Stimulated activated CD8-positive, alpha-beta memory T cell treated with anti-CD3 and anti-CD28 coated beads, Interleukin-4, amount 100 ng/mL, for 48 hours (primary cell): ENCODE measurements around the gene ZNF584.
A peak's percentile ranks its signal among the peaks of the same experiment; 100 is the strongest.
"Not testable (repeated sequence)": the region's sequence is repeated elsewhere in the genome, so short reads cannot be mapped to it uniquely, and the experiment has no call there.

Experiments used
- DNase-seq: peaks from one replicate; pipeline ENCODE4 v3.0.0-alpha.2; 2020

Gene ZNF584

DNA sequence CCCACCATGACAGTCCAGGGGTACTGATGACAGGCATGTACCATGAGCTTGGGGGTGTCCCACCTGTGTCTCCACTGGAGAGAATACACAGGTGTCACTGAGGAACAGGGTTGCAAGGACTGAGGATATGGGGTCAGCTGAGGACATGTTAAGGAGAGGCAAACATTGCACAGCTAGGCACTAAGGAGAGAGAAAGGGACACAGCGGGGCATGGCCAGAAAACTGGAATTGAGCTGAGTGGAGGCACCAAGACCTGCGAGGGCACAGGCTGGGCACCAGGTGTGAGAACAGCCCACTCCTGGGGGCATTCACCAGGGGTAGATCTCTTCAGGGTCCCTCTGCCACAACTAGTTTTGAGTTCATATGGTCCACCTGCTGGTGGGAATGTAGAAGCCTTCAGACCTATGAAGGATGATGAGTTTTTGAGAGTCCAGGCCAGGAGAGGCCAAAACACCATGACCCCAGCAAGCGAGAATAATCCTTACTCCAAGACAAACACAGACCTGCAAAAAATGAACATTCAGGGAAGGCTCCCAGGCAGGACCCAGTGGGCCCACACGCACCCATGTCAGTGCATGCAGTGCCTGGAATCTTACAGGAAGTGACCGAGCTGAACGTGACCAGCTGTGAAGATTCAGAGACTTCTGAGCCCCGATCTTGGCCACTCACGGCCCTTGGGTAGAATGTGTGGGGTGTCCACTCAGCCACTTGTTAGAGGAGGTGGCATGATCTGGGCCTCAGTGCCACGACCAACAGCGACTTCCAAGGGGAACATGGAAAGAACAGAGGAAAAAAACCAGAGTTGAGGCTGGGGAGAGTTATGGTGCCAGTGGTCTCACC is 1.4 kb upstream of the ZNF584 start:
- DNase-seq, result no peak

DNA sequence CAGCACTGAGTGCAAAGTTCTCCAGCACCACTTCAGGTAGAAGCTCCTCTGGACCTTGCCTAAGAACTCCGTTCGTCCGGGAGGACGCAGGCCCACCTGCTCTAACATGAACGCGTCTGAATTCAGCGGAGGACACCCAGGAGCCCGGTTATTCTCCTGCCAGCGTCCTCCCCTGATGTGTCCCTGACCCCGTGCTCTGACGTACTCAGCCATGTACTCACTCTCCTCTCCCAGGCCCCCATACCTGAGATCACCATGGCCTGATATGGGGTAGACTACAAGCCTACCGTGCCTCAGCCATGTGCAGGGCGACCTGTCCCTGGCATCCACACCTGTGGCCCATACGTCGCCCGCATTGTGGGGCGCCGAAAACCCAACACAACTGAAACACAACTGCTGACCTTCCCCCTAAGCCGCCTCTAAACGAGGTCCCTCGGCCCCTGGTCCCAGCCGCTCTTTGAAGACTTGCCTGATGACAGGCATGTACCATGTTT is 744 bp upstream of the ZNF584 start:
- peak; percentile 36 for DNase-seq

DNA sequence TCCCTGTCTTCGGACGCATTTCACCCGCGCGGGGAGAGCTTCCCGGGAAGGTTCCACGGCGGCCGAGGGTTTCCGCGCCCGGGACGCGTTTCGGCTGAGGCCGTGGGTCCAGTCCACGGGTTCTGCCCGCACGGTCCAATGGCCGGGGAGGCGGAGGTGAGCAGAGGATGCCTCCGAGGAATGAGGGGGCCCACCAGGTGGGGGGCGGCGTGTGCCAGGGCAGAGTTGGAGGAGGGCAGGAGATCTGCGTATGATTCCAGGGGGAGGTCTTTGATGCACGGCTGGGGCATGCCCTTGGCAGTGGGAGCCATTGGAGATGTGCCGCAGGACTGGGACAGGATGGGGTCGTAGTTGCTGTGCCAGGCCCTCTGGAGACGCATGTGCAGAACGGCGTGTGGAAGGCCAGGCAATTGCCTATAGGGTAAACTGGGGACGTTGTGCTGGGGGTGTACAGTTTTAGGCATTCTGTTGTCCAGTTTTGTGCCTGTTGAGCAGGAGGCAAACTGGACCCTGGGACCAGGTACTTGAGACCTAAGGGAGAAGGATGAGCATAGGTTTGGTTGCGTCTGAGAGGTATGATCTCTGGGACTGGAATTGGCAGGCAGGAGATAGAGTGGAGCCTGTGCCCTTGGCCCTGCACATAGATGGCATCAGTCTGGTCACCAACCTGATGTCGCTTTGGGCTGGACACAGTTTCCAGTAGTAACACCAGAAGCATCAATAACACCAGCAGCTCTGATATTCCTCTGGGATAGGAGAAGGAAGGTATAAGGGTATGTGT is 751 bp downstream of the ZNF584 start:
- peak; percentile 61 for DNase-seq

DNA sequence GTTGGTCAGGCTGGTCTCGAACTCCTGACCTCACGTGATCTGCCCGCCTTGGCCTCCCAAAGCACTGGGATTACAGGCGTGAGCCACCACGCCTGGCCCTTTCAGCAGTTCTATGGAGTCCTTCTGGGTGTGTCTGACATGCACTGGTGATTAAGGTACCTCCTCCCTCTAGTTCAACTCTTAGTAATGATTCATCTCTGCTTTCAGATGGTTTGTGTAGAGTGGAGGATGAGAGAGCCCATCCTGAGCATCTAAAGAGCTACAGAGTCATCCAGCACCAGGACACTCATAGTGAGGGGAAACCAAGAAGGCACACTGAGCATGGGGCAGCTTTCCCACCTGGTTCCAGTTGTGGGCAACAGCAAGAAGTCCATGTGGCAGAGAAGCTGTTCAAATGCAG is 8.2 kb downstream of the ZNF584 start:
- DNase-seq, result no peak

DNA sequence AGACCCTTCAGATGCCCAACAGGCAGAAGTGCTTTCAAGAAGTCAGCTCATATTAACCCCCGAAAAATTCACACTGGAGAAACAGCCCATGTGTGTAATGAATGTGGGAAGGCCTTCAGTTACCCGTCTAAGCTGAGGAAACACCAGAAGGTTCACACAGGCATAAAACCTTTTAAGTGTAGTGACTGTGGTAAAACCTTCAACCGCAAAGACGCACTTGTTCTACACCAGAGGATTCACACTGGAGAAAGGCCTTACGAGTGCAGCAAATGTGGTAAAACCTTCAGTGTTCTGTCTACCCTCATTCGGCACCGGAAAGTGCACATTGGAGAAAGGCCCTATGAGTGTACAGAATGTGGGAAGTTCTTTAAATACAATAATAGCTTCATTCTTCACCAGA is 8.6 kb downstream of the ZNF584 start:
- DNase-seq, result no peak

DNA sequence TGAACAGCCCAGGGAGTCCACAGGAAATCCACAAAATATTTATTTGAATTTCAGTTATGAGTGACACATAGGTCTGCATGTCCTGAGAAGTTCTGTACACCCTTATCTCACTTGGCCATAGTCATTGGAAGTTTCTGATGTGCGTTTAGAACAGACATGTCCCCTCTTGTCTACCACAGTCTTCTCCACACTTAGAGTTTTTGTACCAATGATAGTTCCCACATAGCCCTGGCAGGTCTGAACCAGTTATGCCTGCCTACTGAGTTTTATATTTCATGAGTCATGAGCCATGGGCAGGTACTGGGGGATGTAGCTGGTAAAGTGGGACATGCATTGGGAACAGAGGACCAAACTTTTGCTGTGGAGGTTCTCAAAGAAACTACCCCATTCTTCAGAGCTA is 20.2 kb downstream of the ZNF584 start:
- DNase-seq, result no peak

DNA sequence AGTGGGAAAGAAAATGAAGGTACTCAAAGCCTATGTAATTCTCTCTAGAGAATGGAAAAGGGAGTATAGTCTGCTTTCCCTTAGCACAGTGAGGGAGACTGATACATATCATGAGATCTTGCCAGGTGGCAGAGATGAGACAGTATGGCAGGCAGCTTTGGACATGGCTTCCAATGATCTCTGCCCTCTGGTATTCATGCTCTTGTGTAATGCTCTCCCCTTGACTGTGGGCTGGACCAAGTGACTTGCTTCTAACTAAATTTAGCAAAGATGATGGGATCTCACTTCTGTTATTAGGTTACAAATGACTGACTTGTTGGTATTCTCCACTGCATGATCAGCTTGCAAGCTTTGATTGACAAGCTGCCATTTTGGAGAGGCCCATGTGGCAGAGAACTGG is 21.3 kb downstream of the ZNF584 start:
- no peak for DNase-seq

DNA sequence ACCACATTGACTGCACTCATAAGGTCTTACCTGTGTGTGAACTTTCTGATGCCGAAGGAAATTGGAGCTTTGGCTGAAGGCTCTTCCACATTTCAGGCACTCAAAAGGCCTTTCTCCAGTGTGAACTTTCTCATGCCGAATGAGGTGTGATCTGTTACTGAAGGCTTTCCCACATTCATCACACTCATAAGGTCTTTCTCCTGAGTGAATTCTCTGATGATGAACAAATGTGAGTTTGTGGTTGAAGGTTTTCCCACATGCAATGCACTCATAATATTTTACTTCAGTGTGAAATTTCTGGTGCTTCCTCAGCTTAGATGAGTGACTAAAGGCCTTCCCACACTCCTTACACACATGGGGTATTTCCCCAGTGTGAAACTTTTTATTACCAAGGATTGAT is 25.8 kb downstream of the ZNF584 start:
- DNase-seq, result no peak

DNA sequence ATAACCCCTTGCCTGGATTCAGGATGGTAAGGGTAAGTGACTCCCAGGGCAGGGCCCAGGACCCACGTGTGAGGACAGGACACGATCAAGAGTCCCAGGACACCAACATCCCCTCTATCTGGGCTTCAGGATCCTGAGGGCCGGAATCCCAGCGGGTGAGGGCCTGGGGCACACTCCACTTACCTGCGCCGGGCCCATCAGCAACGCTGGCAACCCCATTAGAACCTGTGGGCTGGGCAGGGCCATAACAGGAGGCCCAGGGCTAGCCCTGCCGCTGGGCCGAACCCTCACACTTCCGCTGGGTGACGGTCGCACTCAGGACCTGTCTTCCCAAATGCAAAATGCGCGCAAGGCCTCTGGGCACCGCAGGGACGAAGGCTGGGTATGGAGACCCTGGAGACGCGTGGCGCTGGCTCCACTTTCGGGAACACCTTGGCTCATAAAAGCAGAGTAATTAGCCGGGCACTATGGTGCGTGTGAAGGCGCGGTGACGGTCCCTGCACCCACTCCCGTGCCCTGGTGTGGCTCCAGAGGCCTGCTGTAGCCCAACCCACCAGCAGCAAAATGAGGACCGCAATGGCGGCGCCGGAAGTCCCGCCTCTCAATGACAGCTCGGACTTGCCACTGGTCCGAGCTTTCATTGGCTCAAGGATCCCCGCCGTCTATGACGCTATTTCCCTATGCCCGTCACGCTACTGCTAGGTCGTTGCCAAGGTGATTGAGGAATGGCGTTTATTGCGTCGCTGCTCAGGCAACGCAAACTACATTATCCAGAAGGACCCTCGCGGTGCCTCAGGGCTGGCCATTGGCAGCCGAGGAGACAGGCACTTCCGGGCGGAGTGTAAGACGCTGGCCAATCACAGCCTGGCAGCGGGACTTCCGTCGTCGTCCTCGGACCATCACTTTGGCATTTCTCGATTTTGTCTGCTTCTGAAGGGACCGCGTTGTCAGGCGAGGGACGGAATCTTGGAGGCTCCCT is 31.4 kb downstream of the ZNF584 start, which contains the start of gene ZNF132:
TSS of gene ZNF132 (minus strand) at position 578 of the 979 bp plus-strand sequence. CDS start at position 246, 332 bp downstream.
- DNase-seq, result peak; percentile 94

DNA sequence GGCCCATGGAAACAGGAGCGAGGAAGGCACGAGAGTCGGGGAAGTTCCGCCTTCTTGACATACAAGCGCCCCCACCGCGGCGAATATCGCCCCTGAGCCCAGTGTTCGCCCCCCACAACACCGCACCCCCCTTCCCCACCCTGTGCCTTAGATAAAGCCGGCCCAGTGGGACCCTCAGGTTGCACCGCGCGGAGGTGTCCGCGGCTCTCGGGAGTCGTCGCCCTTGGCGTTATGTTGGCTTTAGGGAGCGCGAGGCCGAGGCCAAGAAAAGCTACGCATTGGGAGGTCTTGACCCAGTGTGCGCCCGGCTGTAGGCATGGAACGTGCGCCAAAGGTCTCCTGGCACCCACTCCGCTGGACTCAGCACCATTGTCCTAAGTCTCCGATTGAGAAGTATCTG is 32.1 kb downstream of the ZNF584 start:
- DNase-seq, result no peak

DNA sequence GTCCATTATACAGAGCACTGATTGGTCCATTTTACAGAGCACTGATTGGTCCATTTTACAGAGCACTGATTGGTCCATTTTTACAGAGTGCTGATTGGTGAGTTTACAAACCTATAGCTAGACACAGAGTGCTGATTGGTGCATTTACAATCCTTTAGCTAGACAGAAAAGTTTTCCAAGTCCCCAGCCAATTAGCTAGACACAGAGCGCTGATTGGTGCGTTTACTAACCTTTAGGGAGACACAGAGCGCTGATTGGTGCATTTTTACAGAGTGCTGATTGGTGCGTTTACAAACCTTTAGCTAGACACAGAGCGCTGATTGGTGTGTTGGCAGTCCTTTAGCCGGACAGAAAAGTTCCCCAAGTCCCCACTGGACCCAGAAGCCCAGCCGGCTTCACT is 34.5 kb downstream of the ZNF584 start:
- DNase-seq, result not testable (repeated sequence)

DNA sequence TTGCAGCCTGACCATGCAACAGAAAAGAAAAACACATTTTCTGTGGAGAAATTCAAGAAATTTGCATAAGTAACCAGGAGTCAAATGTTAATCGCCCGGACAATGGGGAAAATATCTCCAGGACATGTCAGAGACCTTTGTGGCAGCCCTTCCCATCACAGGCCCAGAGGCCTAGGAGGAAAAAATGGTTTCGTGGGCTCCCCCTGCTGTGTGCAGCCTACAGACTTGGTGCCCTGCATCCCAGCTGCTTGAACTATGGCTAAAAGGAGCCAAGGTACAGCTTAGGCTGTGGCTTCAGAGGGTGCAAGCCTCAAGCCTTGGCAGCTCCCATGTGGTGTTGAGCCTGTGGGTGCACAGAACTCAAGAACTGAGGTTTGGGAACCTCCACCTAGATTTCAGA is 40.4 kb downstream of the ZNF584 start:
- DNase-seq, result not testable (repeated sequence)

DNA sequence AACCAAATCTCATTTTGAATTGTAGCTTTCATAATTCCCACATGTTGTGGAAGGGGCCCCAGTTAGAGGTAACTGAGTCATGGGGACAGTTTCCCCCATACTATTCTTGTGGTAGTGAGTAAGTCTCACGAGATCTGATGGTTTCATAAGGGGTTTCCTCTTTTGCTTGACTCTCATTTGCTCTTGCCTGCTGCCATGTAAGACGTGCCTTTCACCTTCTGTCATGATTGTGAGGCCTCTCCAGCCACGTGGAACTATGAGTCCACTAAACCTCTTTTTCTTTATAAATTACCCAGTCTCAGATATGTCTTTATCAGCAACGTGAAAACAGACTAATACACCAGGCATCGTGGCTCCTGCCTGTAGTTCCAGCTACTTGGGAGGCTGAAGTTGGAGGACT is 41.5 kb downstream of the ZNF584 start:
- DNase-seq, result not testable (repeated sequence)

DNA sequence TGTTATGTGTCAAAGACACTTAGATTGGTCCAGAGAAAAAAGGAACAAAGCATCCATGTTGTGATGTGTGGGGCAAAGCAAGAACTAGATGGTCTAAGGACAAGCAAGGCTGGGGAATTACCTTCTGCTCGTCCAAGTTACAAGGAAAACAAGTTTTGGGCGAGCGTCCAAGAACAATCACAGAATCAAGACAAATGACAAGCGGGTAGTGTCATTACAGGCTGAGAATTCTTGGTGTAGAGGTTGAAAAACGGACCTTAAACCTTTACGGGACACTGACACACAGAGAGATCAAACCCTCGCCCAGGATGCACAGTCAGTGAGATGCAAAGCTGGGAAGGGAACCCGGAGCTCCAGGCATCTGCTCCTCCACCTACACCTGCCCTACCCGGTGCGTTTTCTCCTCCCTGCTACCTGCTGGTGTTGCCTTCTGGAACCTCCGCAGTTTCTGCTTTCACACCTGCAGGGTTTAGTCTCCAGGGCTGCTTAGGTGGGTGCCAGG is 42.5 kb downstream of the ZNF584 start:
- no peak for DNase-seq

DNA sequence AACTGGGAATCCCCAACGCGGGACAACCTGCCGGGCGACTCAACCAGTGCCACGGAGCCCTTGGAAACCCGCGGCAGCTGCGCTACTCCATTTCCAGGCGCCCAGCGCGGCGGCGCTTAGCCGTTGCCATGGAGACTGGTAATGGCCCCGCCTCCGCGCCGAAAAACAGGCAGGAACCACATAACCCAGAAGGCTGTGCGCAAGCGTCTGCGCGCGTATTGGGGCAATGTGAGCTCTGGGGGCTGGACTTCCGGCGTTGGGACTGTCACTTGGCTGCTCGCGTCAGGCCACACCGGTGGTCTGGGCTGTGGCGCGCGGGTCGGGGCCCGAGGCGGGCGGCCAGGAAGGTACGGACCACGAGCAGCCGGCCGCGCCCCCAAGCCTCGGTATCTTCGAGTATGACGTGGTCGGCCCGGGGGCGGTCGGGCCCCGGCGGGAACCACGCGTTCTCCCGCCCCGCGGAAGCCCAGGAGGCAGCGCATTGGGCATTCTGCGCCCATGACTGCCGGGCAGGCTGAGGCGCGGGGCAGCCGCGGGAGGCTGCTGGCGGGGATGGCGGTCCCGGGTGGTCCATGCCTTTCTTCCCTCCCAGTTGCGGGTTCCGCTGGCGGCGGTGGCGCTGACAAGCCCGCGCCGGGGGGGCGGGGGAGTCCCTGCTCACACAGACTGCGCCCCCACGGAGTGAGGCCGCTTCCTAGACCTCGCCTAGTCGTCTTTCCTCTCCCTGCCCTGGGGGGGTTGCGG is 43.1 kb downstream of the ZNF584 start, which contains the start of gene ZNF324B:
TSS of gene ZNF324B (plus strand) at position 265 of the 744 bp plus-strand sequence. CDS start 2,080 bp downstream, outside the sequence.
- DNase-seq, result peak; percentile 97

DNA sequence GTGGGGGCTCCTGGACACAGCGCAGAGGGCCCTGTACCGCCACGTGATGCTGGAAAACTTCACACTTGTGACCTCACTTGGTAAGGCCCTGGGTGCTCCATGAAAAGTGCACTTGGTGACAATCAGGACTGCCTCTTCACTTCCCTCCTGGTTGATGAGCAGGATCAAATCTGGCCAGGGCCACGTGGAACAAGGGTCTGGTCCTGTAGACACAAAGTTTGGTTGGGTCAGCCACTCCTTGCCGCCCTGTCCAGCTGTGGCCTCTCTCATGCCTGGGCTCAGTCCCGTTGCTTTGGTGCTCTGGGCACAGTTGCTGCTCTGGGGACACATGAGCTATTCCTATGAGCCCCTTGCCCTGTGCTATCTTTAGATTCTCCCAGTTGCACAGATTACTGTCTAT is 45.3 kb downstream of the ZNF584 start:
- no peak for DNase-seq

DNA sequence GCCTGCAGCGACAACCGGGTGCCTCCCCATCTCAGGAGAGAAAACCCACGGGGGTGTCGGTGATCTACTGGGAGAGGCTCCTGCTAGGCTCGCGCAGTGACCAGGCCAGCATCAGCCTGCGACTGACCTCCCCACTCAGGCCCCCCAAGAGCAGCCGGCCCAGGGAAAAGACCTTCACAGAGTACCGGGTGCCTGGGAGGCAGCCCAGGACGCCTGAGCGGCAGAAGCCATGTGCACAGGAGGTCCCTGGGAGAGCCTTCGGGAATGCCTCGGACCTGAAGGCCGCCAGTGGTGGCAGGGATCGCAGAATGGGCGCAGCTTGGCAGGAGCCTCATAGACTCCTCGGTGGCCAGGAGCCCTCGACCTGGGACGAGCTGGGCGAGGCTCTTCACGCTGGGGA is 46.9 kb downstream of the ZNF584 start:
- DNase-seq, result no peak

DNA sequence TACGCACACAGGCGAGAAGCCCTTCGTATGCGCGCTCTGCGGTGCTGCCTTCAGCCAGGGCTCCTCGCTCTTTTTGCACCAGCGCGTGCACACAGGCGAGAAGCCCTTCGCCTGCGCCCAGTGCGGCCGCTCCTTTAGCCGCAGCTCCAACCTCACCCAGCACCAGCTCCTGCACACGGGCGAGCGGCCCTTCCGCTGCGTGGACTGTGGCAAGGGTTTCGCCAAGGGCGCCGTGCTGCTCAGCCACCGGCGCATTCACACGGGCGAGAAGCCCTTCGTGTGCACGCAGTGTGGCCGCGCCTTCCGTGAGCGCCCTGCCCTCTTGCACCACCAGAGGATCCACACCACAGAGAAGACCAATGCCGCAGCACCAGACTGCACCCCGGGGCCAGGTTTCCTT is 47.7 kb downstream of the ZNF584 start:
- DNase-seq, result no peak

DNA sequence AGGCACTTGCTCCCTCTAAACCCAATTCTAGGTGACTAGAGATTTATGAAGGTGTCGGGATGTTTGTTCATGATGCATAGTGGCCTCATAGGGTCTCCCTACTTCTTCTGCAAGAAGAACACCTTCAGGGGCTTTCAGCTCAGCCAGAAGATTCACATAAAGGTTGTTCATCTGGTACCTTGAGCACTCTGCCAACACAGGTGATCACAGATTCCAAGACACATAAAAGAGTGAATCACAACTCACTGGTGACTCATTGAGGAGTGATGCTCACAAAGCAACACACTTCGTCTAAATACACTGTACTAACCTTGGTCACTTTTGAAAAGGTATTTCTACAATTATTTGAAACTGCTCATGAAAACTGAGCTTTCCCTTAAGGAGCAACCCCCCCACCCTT is 51.6 kb downstream of the ZNF584 start:
- no peak for DNase-seq

DNA sequence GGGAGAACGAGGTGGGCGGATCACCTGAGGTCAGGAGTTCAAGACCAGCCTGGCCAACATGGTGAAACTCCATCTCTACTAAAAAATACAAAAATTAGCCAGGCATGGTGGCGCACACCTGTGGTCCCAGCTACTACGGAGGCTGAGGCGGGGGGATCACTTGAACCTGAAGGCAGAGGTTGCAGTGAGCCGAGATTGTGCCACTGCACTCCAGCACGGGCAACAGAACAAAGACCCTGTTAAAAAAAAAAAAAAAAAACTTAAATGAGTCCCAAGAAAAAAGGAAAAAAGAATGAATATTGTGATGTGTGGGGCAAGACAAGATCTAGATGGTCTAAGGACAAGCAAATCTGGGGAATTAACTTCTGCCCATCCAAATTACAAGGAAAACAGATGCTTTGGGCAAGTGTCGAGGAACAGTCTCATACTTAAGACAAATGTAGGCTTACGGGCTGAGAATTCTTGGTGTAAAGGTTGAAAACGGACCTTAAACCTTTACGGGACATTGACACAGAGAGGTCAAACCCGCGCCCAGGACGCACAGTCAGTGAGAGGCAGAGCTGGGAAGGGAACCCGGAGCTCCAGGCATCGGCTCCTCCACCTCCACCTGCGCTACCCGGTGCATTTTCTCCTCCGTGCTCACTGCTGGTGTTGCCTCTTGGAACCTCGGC is 57.8 kb downstream of the ZNF584 start:
- DNase-seq, result no peak
